ENCODE measurements around the gene PRKAR1B.

- TF ChIP-seq EZH2 (IDR thresholded peaks at IDR 0.05; ENCODE audit: low read depth) = no peak
- TF ChIP-seq CTCF (conservative IDR thresholded peaks at IDR 0.05) = no peak
These were observed 17.9 kb upstream of the PRKAR1B start for GRCh38 chr7:744854-745430.

Measured in PC-9 (cell line).